Astrocyte (in vitro differentiated cells and primary cell): Measurements from ENCODE around the gene HTR5A. TPM values are rescaled to one million over a fixed set of nuclear protein-coding genes. Genes with fewer than 3 reads are reported as not detected.

Experiments used
- DNase-seq: peaks from one replicate; pipeline ENCODE4 v3.0.0-alpha.2; 2010; ENCODE audit warnings: low read depth
- FAIRE-seq: peaks from 2 replicates; lab custom pipeline; 2011; peaks lifted over from hg19 to GRCh38; lab: Jason Lieb, UNC
- H2AFZ ChIP-seq: 2 replicates; pipeline ENCODE4 v1.6.0; 2012; ENCODE audit warnings: low read depth, low read length, inconsistent platforms
- H3K27ac ChIP-seq: 2 replicates; pipeline ENCODE4 v1.5.1; 2011; ENCODE audit warnings: low read depth, low read length, inconsistent platforms
- H3K27me3 ChIP-seq: 2 replicates; pipeline ENCODE4 v1.6.0; 2011; ENCODE audit warnings: low read length, inconsistent platforms; ENCODE audit not compliant: insufficient read depth
- H3K36me3 ChIP-seq: 2 replicates; pipeline ENCODE4 v1.5.1; 2011; ENCODE audit warnings: low read length, inconsistent platforms; ENCODE audit not compliant: insufficient read depth
- H3K4me1 ChIP-seq: 2 replicates; pipeline ENCODE4 v1.5.1; 2011; ENCODE audit warnings: low read length, inconsistent platforms; ENCODE audit not compliant: insufficient read depth
- H3K4me2 ChIP-seq: 2 replicates; pipeline ENCODE4 v1.6.0; 2012; ENCODE audit warnings: low read length, inconsistent platforms
- H3K4me3 ChIP-seq: 2 replicates; pipeline ENCODE4 v1.5.1; 2011; ENCODE audit warnings: low read depth, mild to moderate bottlenecking, low read length, inconsistent platforms; ENCODE audit not compliant: insufficient read depth
- H3K79me2 ChIP-seq: 2 replicates; pipeline ENCODE4 v1.6.0; 2012; ENCODE audit warnings: mild to moderate bottlenecking, low read length, inconsistent platforms; ENCODE audit not compliant: insufficient read depth
- H3K9ac ChIP-seq: 2 replicates; pipeline ENCODE4 v1.6.0; 2012; ENCODE audit warnings: mild to moderate bottlenecking, low read length, inconsistent platforms
- H3K9me3 ChIP-seq: 2 replicates; pipeline ENCODE4 v1.5.1; 2012; ENCODE audit warnings: low read depth, mild to moderate bottlenecking, low read length, inconsistent platforms; ENCODE audit not compliant: insufficient read depth
- H4K20me1 ChIP-seq: 2 replicates; pipeline ENCODE4 v1.6.0; 2012; ENCODE audit warnings: low read length, inconsistent platforms; ENCODE audit not compliant: insufficient read depth
- H3K27ac Mint-ChIP-seq: one replicate; pipeline ENCODE4 v1.8.0; 2021; ENCODE audit warnings: mild to moderate bottlenecking, mixed read lengths; ENCODE audit not compliant: unreplicated experiment
- H3K27me3 Mint-ChIP-seq: one replicate; pipeline ENCODE4 v1.8.0; 2021; ENCODE audit warnings: low read depth, mixed read lengths; ENCODE audit not compliant: unreplicated experiment
- H3K36me3 Mint-ChIP-seq: one replicate; pipeline ENCODE4 v1.8.0; 2021; ENCODE audit warnings: low read depth, mixed read lengths; ENCODE audit not compliant: unreplicated experiment
- H3K4me1 Mint-ChIP-seq: one replicate; pipeline ENCODE4 v1.8.0; 2021; ENCODE audit warnings: low read depth, mixed read lengths; ENCODE audit not compliant: unreplicated experiment
- H3K4me3 Mint-ChIP-seq: one replicate; pipeline ENCODE4 v1.8.0; 2021; ENCODE audit warnings: mild to moderate bottlenecking, moderate library complexity, mixed read lengths; ENCODE audit not compliant: unreplicated experiment
- H3K9me3 Mint-ChIP-seq: one replicate; pipeline ENCODE4 v1.8.0; 2021; ENCODE audit warnings: mild to moderate bottlenecking, mixed read lengths; ENCODE audit not compliant: unreplicated experiment
- CTCF ChIP-seq: IDR thresholded peaks from 2 replicates; pipeline ENCODE4 v1.5.1; 2011; ENCODE audit warnings: low read depth, mild to moderate bottlenecking, inconsistent platforms, low read length, moderate library complexity; ENCODE audit not compliant: insufficient read depth
- EZH2 ChIP-seq: IDR thresholded peaks from 2 replicates; pipeline ENCODE4 v1.6.1; 2012; ENCODE audit warnings: mild to moderate bottlenecking, low read length, inconsistent platforms; ENCODE audit not compliant: insufficient read depth
- total RNA-seq: library from RNA; stranded (reverse); gene quantifications from 2 replicates; pipeline ENCODE4 v1.2.1, GENCODE V29; 2021

Gene HTR5A
- total RNA-seq, 1 donor from 2014 or later = not detected

GRCh38 chr7:155062411-155062810 lies 7.7 kb upstream of the HTR5A start:
- Histone ChIP-seq H3K9ac (no peak overlapping the region), H3K36me3 (no peaks in the 10 kb centered on the region), H4K20me1 (no peaks in the 10 kb centered on the region), H2AFZ (no peak overlapping the region), H3K4me3 (no peak overlapping the region), H3K27ac (no peak overlapping the region), H3K9me3 (no peaks in the 10 kb centered on the region), H3K79me2 (no peaks in the 10 kb centered on the region), H3K27me3 (no peaks in the 10 kb centered on the region), H3K4me1 (no peaks in the 10 kb centered on the region), H3K4me2 (no peak overlapping the region)
- no peaks in the 10 kb centered on the region for H3K9me3 Mint-ChIP-seq
- H3K4me1 Mint-ChIP-seq = peaks cover 3% of the 10 kb centered on the region
- peaks cover 14% of the 10 kb centered on the region for H3K27me3 Mint-ChIP-seq
- H3K36me3 Mint-ChIP-seq = no peaks in the 10 kb centered on the region
- no peak for FAIRE-seq
- DNase-seq = no peak
- TF ChIP-seq EZH2 = no peak
- no peak for TF ChIP-seq CTCF
- H3K27ac Mint-ChIP-seq = no peak overlapping the region
- H3K4me3 Mint-ChIP-seq = no peak overlapping the region

DNA sequence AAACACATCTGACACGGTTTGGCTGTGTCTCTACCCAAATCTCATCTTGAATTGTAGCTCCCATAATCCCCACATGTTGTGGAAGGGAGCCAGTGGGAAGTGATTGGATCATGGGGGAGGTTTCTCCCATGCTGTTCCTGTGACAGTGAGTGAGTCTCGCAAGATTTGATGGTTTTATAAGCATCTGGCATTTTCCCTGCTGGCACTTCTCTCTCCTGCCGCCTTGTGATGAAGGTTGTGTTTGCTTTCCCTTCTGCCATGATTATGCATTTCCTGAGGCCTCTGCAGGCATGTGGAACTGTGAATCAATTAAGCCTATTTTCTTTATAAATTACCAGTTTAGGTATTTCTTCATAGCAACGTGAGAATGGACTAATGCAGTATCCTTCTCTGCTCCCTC lies 5.9 kb upstream of the HTR5A start:
- H3K4me3 Mint-ChIP-seq = no peak overlapping the region
- peaks cover 15% of the 10 kb centered on the region for H3K27me3 Mint-ChIP-seq
- no peak overlapping the region for H3K27ac ChIP-seq
- no peaks in the 10 kb centered on the region for H3K36me3 Mint-ChIP-seq
- H3K9ac ChIP-seq = no peak overlapping the region
- TF ChIP-seq EZH2 (no peak), CTCF (no peak)
- no peaks in the 10 kb centered on the region for H3K4me1 ChIP-seq
- H3K36me3 ChIP-seq = no peaks in the 10 kb centered on the region
- no peaks in the 10 kb centered on the region for H3K9me3 Mint-ChIP-seq
- no peak overlapping the region for H2AFZ ChIP-seq
- H3K79me2 ChIP-seq = no peaks in the 10 kb centered on the region
- no peaks in the 10 kb centered on the region for H3K9me3 ChIP-seq
- DNase-seq = no peak
- peaks cover 3% of the 10 kb centered on the region for H3K4me1 Mint-ChIP-seq
- no peak for FAIRE-seq
- H3K4me2 ChIP-seq = no peak overlapping the region
- no peaks in the 10 kb centered on the region for H4K20me1 ChIP-seq
- H3K4me3 ChIP-seq = no peak overlapping the region
- H3K27ac Mint-ChIP-seq = no peak overlapping the region
- H3K27me3 ChIP-seq = no peaks in the 10 kb centered on the region

GRCh38 chr7:155066417-155066950 lies 3.6 kb upstream of the HTR5A start:
- Mint-ChIP-seq H3K4me3 (no peak overlapping the region), H3K36me3 (peaks cover 1% of the 10 kb centered on the region), H3K9me3 (no peaks in the 10 kb centered on the region), H3K4me1 (peaks cover 4% of the 10 kb centered on the region), H3K27me3 (peaks cover 28% of the 10 kb centered on the region), H3K27ac (no peak overlapping the region)
- no peaks in the 10 kb centered on the region for H4K20me1 ChIP-seq
- DNase-seq (peak; percentile 52), FAIRE-seq (no peak)
- H3K79me2 ChIP-seq = no peaks in the 10 kb centered on the region
- no peaks in the 10 kb centered on the region for H3K27me3 ChIP-seq
- H3K4me2 ChIP-seq = no peak overlapping the region
- H3K9ac ChIP-seq = no peak overlapping the region
- no peaks in the 10 kb centered on the region for H3K36me3 ChIP-seq
- H3K4me3 ChIP-seq = no peak overlapping the region
- no peak overlapping the region for H3K27ac ChIP-seq
- TF ChIP-seq EZH2 (no peak), CTCF (no peak)
- no peak overlapping the region for H2AFZ ChIP-seq
- H3K9me3 ChIP-seq = no peaks in the 10 kb centered on the region
- peaks cover 3% of the 10 kb centered on the region for H3K4me1 ChIP-seq
